PC-9 (cell line): ENCODE measurements around the gene BCL11B. TPM values are rescaled to one million over a fixed set of nuclear protein-coding genes. Genes with fewer than 3 reads are reported as not detected.

ENCODE experiments used
- BruUV-seq: library from RNA; stranded (reverse); fragments of 400-500 nt; replicated peaks from 2 replicates; lab custom pipeline; 2021; lab: Mats Ljungman, UMichigan
- CTCF ChIA-PET: fragments of 300-600 bp; sonication (Branson Sonifier 250); formaldehyde crosslinking; loops from one replicate; lab custom pipeline; 2022; ENCODE audit warnings: antibody characterized with exemption; lab: Charles Lee
- POLR2A ChIA-PET: fragments of 300-600 bp; sonication (Branson Sonifier 250); formaldehyde crosslinking; loops from one replicate; lab custom pipeline; 2022; ENCODE audit warnings: antibody characterized with exemption; ENCODE audit not compliant: unreplicated experiment; lab: Charles Lee
- DNase-seq, 2 experiments: peaks; one replicate each; pipeline versions ENCODE4 v3.0.0 to v3.0.0-alpha.2; 2015 to 2022; ENCODE audit warnings: mixed read lengths in 1 of 2
- H2AFZ ChIP-seq: fragments of 200-600 bp; sonication (generic); 2 replicates; pipeline ENCODE4 v1.8.1; 2017; ENCODE audit warnings: antibody characterized with exemption
- H3F3A ChIP-seq: fragments of 200-600 bp; sonication (generic); 2 replicates; pipeline ENCODE4 v1.8.1; 2017; ENCODE audit warnings: antibody characterized with exemption, mild to moderate bottlenecking, low read depth; ENCODE audit not compliant: insufficient read depth
- H3K27ac ChIP-seq: fragments of 200-600 bp; sonication (generic); 2 replicates; pipeline ENCODE4 v1.6.1; 2016; ENCODE audit warnings: mixed run types
- H3K27me3 ChIP-seq: fragments of 200-600 bp; sonication (generic); 2 replicates; pipeline ENCODE4 v1.6.1; 2016; ENCODE audit warnings: low read depth, mixed run types; ENCODE audit not compliant: insufficient read depth
- H3K36me3 ChIP-seq: fragments of 200-600 bp; sonication (generic); 2 replicates; pipeline ENCODE4 v1.6.1; 2016; ENCODE audit warnings: low read depth, mixed run types
- H3K4me1 ChIP-seq: fragments of 200-600 bp; sonication (generic); replicated peaks from 2 replicates; pipeline ENCODE4 v1.6.1; 2016; ENCODE audit warnings: mixed run types; ENCODE audit not compliant: insufficient read depth
- H3K4me2 ChIP-seq: fragments of 200-600 bp; sonication (generic); 2 replicates; pipeline ENCODE4 v1.6.1; 2017; ENCODE audit warnings: mixed run types
- H3K4me3 ChIP-seq: fragments of 200-600 bp; sonication (generic); 2 replicates; pipeline ENCODE4 v1.6.1; 2016; ENCODE audit warnings: mixed run types
- H3K79me2 ChIP-seq: fragments of 200-600 bp; sonication (generic); 2 replicates; pipeline ENCODE4 v1.6.1; 2017; ENCODE audit warnings: low read depth, mixed run types
- H3K9me2 ChIP-seq: fragments of 200-600 bp; sonication (generic); 2 replicates; pipeline ENCODE4 v1.8.1; 2017; ENCODE audit warnings: mild to moderate bottlenecking; ENCODE audit not compliant: insufficient read depth
- H3K9me3 ChIP-seq: fragments of 200-600 bp; sonication (generic); 2 replicates; pipeline ENCODE4 v1.8.1; 2016; ENCODE audit warnings: low read depth; ENCODE audit not compliant: insufficient read depth
- H4K20me1 ChIP-seq: fragments of 200-600 bp; sonication (generic); 2 replicates; pipeline ENCODE4 v1.8.1; 2017; ENCODE audit not compliant: insufficient read depth
- CTCF ChIP-seq: fragments of 200-600 bp; sonication (generic); conservative IDR thresholded peaks from 2 replicates; pipeline ENCODE4 v1.6.1; 2017; ENCODE audit warnings: mixed run types, antibody characterized with exemption, mild to moderate bottlenecking, moderate library complexity
- EZH2 ChIP-seq: fragments of 200-600 bp; sonication (generic); IDR thresholded peaks from 2 replicates; pipeline ENCODE4 v1.8.0; 2017; ENCODE audit warnings: antibody characterized with exemption, low read depth
- intact Hi-C: fragments of 100-400 bp; cut with micrococcal nuclease; formaldehyde crosslinking; loops from one replicate; pipeline ENCODE4 v1.10.0; 2022; ENCODE audit not compliant: unreplicated experiment
- total RNA-seq: library from RNA; stranded (reverse); gene quantifications from 2 replicates; pipeline ENCODE4 v1.2.3, GENCODE V29; 2021

Gene BCL11B
- total RNA-seq, 1 experiment from 2014 or later = not detected

- Histone ChIP-seq H4K20me1 (no peaks in the 10 kb centered on the region), H3K4me3 (no peak overlapping the region), H3K27ac (no peak overlapping the region), H3K36me3 (no peaks in the 10 kb centered on the region), H3K9me2 (no peaks in the 10 kb centered on the region), H2AFZ (no peak overlapping the region), H3K4me2 (no peak overlapping the region), H3K79me2 (no peaks in the 10 kb centered on the region), H3K4me1 (no peaks in the 10 kb centered on the region), H3F3A (no peaks in the 10 kb centered on the region), H3K9me3 (no peaks in the 10 kb centered on the region), H3K27me3 (peaks cover 52% of the 10 kb centered on the region)
- TF ChIP-seq CTCF (no peak), EZH2 (no peak)
- no TSS peak for BruUV-seq
- ChIA-PET CTCF (no interaction called here), POLR2A (no interaction called here)
- no peak for DNase-seq
- intact Hi-C loops = no loop called here
Measured at GRCh38 chr14:99198746-99199502, 73.1 kb downstream of the BCL11B start.

- no peak overlapping the region for H3K4me2 ChIP-seq
- ChIA-PET CTCF (no interaction called here), POLR2A (no interaction called here)
- H3K4me1 ChIP-seq = no peaks in the 10 kb centered on the region
- intact Hi-C loops = no loop called here
- H3K79me2 ChIP-seq = no peaks in the 10 kb centered on the region
- no peaks in the 10 kb centered on the region for H4K20me1 ChIP-seq
- H3F3A ChIP-seq = no peaks in the 10 kb centered on the region
- no peaks in the 10 kb centered on the region for H3K9me2 ChIP-seq
- no TSS peak for BruUV-seq
- H3K36me3 ChIP-seq = no peaks in the 10 kb centered on the region
- H3K27me3 ChIP-seq = peaks cover 58% of the 10 kb centered on the region
- no peak overlapping the region for H3K4me3 ChIP-seq
- H3K27ac ChIP-seq = no peak overlapping the region
- DNase-seq = no peak
- no peaks in the 10 kb centered on the region for H3K9me3 ChIP-seq
- no peak overlapping the region for H2AFZ ChIP-seq
- no peak for TF ChIP-seq EZH2
- no peak for TF ChIP-seq CTCF
Measured at GRCh38 chr14:99196310-99196650, 75.7 kb downstream of the BCL11B start.

GRCh38 chr14:99195602-99196309 lies 76.2 kb downstream of the BCL11B start:
- no peak for DNase-seq
- Histone ChIP-seq H3K79me2 (no peaks in the 10 kb centered on the region), H3K27ac (no peak overlapping the region), H3K4me1 (no peaks in the 10 kb centered on the region), H2AFZ (no peak overlapping the region), H3K9me2 (no peaks in the 10 kb centered on the region), H4K20me1 (no peaks in the 10 kb centered on the region), H3K4me2 (no peak overlapping the region), H3K9me3 (no peaks in the 10 kb centered on the region), H3K4me3 (no peak overlapping the region), H3F3A (no peaks in the 10 kb centered on the region), H3K36me3 (no peaks in the 10 kb centered on the region), H3K27me3 (peaks cover 58% of the 10 kb centered on the region)
- CTCF ChIA-PET = no interaction called here
- POLR2A ChIA-PET = no interaction called here
- no peak for TF ChIP-seq EZH2
- no peak for TF ChIP-seq CTCF
- BruUV-seq = no TSS peak
- intact Hi-C loops = no loop called here
